ENCODE data around the gene NOG.

DNA sequence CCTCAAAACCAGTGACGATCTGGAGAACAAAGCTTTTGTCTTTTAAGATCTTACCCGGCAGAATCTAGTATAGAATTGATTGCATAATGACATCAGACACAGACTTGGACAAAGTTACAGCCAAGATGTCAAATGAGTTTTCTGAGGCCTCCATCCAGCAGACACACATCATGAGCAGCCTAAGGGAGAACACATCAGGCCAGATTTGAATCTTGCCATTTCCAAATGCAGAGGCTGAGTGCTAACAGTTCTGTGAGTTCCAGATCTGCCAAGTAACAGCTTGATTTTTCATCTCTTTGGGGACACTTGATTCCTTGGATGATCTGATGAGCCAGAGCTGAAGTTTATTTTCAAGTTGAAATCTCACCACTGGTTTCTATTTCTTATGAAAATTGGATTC lies 21.0 kb downstream of the NOG start:
- TF ChIP-seq, protein P1, sequence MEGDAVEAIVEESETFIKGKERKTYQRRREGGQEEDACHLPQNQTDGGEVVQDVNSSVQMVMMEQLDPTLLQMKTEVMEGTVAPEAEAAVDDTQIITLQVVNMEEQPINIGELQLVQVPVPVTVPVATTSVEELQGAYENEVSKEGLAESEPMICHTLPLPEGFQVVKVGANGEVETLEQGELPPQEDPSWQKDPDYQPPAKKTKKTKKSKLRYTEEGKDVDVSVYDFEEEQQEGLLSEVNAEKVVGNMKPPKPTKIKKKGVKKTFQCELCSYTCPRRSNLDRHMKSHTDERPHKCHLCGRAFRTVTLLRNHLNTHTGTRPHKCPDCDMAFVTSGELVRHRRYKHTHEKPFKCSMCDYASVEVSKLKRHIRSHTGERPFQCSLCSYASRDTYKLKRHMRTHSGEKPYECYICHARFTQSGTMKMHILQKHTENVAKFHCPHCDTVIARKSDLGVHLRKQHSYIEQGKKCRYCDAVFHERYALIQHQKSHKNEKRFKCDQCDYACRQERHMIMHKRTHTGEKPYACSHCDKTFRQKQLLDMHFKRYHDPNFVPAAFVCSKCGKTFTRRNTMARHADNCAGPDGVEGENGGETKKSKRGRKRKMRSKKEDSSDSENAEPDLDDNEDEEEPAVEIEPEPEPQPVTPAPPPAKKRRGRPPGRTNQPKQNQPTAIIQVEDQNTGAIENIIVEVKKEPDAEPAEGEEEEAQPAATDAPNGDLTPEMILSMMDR (IDR thresholded peaks at IDR 0.05 in 4 of 5, conservative IDR thresholded peaks at IDR 0.05 in 1 of 5), result no peak
- no peak for TF ChIP-seq POLR2A (IDR thresholded peaks at IDR 0.05)
